Activated CD4-positive, alpha-beta T cell treated with anti-CD3 and anti-CD28 coated beads, Interleukin-10, Interleukin-2, amounts not matched to agents 100 ng/mL and 50 ng/mL, durations not matched to agents 16 hours and 8 hours (primary cell): Measurements from ENCODE around the gene HBA1.
"Not testable (repeated sequence)": the region's sequence is repeated elsewhere in the genome, so short reads cannot be mapped to it uniquely, and the experiment has no call there.

Experiments used
- DNase-seq: peaks from one replicate; pipeline ENCODE4 v3.0.0-alpha.2; 2020

The HBA1 gene

DNA sequence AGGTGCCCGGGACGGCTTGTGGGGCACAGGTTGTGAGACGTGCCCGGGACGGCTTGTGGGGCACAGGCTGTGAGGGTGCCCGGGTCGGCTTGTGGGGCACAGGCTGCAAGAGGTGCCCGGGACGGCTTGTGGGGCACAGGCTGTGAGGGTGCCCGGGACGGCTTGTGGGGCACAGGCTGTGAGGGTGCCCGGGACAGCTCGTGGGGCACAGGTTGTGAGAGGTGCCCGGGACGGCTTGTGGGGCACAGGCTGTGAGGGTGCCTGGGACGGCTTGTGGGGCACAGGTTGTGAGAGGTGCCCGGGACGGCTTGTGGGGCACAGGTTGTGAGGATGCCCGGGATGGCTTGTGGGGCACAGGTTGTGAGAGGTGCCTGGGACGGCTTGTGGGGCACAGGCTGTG lies 16.2 kb upstream of the HBA1 start:
- not testable (repeated sequence) for DNase-seq

DNA sequence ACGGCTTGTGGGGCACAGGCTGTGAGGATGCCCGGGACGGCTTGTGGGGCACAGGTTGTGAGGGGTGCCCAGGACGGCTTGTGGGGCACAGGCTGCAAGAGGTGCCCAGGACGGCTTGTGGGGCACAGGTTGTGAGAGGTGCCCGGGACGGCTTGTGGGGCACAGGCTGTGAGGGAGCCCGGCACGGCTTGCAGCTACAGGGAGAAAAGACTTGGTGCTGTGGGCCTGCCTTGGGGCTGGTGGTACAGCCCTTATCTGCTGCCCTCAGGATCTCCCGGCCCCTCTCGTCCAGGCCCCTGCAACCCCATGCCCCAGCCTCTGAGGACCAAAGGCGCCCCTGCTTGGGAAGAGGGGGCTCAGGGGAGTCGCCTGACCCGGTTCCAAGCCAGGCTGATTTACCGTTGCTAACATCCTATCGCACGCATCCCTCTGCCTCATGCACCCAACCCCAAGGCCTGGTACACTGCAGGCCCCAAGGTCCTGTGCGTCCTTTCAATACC lies 15.7 kb upstream of the HBA1 start:
- DNase-seq, result no peak

DNA sequence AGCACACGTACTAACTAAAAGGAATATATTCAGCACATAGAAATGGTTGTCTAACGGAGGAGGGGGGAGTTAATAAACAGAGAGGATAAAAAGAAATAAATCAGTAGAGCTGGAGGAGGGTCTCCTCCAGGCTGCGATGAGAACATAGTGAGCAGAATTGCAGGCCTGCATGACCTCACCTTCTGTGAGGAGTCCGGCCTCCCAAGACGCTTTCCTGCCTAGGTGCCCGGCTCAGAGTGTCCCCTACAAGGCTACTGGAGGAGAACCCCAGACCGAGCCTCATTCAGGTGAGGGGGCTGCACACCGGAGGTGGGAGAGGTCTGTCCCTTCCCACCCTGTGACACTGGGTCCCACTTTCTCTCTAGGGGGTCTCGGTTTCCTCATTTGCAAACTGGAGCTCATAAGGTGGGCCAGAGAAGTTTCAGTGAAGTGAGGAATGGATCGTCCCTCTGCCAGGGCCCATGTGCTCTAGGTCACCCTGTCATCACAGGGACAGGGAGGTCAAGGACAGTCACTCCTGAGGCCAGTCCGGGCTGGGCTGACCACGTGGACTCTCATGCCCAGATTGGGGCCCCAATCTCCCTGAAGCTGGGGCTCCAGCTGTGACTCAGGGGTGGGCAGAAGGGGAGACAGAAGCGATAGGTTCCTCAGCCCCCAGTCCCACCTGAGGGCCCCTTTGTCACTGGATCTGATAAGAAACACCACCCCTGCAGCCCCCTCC lies 14.0 kb upstream of the HBA1 start:
- no peak for DNase-seq

DNA sequence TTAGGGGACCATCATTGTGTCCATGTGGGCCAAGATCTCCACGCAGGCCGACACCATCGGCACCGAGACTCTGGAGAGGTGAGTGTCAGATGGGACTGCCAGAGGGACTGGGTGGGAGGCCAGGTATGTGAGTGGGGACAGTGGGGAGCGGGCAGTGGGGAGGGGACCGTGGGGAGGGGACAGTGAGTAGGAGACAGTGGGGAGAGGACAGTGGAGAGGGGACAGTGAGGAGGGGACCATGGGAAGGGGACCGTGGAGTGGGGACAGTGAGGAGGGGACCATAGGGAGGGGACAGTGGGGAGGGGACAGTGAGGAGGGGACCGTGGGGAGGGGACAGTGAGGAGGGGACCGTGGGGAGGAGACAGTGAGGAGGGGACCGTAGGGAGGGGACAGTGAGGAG lies 13.3 kb upstream of the HBA1 start:
- not testable (repeated sequence) for DNase-seq

DNA sequence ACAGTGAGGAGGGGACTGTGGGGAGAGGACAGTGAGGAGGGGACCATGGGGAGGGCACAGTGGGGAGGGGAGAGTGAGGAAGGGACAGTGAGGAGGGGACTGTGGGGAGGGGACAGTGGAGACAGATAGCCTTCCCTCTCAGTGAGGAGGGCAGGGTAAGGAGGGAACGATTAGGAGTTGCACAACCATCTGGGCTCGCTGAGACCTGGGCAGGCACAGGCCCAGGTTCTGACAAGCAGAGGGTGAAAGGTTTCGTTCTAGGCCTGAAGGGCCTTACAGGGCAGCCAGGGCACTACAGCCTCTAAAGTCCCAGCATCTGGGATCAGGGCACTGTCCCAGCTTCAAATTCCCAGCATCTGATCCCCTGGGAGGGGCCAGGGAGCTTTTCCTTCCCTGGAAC lies 12.8 kb upstream of the HBA1 start:
- DNase-seq, result not testable (repeated sequence)

DNA sequence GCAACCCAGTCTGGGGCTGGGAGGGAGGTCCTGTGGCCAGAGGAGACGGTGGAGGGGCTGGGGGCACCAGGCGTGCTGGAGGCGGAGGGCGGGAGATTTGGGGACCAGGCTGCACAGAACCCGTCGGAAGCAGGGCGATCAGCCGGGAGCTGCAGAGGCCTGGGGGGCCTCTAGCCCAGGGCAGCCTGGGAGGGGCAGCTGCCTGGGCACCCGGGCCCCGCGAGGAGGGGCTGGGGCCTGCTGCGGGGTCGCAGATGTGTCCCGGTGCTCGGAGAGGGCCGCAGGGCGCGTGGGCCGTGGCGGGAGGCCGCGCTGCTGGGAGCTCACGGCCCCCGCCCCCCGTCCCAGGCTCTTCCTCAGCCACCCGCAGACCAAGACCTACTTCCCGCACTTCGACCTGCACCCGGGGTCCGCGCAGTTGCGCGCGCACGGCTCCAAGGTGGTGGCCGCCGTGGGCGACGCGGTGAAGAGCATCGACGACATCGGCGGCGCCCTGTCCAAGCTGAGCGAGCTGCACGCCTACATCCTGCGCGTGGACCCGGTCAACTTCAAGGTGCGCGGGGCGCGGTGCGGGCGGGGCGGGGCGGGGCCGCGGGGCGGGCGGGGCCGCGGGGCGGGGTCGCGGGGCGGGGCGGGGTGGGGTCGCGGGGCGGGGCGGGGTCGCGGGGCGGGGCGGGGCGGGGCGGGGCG lies 12.2 kb upstream of the HBA1 start:
- DNase-seq, result not testable (repeated sequence)

DNA sequence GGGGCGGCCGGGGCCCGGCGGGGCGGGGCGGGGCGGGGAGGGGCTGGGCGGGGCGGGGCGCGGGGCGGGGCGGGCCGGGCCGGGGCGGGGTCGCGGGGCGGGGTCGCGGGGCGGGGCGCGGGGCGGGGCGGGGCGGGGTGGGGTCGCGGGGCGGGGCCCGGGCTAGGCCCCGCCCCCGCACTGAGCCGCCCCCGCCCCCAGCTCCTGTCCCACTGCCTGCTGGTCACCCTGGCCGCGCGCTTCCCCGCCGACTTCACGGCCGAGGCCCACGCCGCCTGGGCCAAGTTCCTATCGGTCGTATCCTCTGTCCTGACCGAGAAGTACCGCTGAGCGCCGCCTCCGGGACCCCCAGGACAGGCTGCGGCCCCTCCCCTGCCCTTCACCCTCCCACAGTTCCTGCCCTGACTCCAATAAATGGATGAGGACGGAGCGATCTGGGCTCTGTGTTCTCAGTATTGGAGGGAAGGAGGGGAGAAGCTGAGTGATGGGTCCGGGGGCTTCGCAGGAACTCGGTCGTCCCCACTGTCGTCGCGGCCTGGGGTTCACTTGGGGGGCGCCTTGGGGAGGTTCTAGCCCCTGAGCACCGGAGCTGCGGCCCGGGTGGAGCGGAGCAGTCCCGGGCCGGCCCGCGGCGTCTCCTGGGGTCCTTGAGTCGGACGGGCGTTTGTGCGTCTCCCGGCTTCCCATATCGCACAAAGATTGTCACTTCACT lies 11.5 kb upstream of the HBA1 start:
- DNase-seq, result no peak

DNA sequence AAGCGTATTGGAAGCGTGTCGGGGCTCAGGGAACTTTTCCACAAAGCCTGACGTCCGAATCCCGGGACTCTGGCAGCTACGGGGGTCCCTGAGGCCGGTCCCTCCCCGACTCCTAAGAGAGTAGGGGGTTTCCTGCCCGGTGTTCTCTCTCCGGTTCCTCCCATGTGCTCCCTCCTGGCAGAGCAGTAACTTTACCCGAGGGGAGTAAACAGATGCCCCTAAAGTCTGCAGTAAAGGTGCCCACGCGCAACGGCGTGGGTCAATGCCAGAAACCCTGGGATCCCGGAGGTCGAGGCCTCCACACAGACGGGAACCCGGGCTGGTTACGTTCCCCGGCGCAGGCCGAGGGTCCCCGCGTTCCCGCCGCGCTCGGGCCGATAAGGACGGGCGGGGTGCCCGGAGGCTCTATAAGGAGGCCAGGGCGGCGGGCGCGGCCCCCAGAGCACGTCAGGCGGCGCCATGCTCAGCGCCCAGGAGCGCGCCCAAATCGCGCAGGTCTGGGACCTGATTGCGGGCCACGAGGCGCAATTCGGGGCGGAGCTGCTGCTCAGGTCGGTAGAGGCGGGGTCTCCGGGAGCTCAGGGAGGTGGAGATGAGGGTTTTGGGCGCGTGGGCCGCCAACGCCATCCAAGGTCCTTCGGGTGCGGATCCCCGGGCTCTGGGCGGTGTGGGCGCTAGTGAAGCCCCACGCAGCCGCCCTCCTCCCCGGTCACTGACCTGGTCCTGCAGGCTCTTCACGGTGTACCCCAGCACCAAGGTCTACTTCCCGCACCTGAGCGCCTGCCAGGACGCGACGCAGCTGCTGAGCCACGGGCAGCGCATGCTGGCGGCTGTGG lies 10.7 kb upstream of the HBA1 start, which contains the start of gene HBM:
Gene HBM (plus strand): TSS at position 440 of the 836 bp plus-strand sequence. CDS start 20 bp downstream, at position 460.
- DNase-seq, result no peak

DNA sequence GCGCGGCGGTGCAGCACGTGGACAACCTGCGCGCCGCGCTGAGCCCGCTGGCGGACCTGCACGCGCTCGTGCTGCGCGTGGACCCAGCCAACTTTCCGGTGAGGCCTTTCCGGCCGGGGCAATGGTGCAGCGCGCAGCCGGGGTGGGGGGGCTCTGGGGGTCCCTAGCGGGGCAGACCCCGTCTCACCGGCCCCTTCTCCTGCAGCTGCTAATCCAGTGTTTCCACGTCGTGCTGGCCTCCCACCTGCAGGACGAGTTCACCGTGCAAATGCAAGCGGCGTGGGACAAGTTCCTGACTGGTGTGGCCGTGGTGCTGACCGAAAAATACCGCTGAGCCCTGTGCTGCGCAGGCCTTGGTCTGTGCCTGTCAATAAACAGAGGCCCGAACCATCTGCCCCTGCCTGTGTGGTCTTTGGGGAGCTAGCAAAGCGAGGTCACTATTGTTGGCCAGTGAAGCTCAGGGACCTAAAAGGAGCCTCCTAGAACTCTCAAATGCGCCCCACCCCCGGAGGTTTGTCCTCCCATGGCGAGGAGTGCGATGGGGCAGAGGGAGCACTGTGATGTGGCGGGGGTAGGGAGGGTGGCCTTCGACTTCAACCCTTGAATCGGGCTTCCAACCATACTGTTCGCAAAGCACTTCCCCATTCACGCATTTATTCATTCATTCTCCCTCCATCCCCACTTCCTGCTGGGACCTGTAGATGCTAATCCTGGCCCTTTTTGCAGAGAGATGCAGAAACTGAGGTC lies 9.9 kb upstream of the HBA1 start:
- no peak for DNase-seq

DNA sequence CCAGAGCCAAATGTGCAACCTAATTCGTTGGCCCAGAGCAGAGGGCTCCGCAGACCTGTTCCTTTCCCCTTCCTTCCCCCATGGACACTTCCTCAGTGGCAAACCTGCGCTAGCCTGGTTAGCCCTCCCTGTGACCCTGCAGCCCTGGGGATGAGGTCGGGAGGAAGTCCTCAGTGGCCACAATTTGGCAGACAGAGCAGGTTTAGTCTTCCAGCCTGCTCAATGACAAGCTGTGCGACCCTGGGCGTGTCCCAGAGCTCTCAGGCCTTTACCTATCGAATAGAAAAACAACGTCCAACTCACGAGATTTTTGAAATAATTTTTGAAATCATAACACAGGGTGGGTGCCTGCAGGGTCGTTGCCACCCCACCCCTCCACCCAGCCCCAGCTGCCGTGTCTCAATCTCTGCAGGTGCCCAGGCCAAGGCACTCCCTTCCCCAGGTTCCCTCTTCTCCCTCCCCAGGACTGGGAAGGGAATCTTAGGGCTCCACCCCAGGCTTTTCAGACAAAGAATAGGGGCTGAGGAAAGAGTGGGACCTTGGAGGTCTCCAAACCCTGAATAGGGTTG lies 9.3 kb upstream of the HBA1 start:
- DNase-seq, result no peak

DNA sequence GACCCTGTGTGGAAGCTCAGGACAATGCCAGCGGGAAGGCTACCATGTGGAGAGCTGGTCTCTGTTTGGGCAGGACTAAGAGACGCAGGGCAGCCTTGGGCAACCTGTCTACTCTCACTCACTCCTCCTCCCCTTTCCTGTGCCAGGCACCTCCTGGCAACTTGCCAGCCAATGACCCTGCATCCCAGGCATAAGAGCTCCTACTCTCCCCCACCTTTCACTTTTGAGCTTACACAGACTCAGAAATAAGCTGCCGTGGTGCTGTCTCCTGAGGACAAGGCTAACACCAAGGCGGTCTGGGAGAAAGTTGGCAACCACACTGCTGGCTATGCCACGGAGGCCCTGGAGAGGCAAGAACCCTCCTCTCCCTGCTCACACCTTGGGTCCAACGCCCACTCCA lies 8.1 kb upstream of the HBA1 start:
- no peak for DNase-seq

DNA sequence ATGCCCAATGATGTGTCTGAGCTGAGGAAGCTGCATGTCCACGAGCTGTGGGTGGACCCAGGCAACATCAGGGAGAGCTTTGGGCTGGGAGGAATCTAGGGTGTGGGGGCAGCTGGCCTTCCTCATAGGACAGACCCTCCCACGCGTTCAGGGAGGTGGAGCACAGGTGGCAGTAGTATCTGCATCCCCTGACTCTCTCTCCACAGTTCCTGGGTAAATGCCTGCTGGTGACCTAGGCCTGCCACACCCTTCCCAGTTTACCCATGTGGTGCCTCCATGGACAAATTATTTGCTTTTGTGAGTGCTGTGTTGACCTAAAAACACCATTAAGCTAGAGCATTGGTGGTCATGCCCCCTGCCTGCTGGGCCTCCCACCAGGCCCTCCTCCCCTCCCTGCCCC lies 7.5 kb upstream of the HBA1 start:
- DNase-seq, result no peak

DNA sequence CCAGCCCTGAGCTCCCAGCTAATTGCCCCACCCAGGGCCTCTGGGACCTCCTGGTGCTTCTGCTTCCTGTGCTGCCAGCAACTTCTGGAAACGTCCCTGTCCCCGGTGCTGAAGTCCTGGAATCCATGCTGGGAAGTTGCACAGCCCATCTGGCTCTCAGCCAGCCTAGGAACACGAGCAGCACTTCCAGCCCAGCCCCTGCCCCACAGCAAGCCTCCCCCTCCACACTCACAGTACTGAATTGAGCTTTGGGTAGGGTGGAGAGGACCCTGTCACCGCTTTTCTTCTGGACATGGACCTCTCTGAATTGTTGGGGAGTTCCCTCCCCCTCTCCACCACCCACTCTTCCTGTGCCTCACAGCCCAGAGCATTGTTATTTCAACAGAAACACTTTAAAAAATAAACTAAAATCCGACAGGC lies 6.4 kb upstream of the HBA1 start:
- DNase-seq, result not testable (repeated sequence)

DNA sequence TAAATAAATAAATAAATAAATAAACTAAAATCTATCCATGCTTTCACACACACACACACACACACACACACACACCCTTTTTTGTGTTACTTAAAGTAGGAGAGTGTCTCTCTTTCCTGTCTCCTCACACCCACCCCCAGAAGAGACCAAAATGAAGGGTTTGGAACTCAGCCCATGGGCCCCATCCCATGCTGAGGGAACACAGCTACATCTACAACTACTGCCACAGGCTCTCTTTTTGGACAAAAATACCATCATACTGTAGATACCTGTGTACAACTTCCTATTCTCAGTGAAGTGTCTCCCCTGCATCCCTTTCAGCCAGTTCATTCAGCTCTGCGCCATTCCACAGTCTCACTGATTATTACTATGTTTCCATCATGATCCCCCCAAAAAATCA lies 5.7 kb upstream of the HBA1 start:
- no peak for DNase-seq

DNA sequence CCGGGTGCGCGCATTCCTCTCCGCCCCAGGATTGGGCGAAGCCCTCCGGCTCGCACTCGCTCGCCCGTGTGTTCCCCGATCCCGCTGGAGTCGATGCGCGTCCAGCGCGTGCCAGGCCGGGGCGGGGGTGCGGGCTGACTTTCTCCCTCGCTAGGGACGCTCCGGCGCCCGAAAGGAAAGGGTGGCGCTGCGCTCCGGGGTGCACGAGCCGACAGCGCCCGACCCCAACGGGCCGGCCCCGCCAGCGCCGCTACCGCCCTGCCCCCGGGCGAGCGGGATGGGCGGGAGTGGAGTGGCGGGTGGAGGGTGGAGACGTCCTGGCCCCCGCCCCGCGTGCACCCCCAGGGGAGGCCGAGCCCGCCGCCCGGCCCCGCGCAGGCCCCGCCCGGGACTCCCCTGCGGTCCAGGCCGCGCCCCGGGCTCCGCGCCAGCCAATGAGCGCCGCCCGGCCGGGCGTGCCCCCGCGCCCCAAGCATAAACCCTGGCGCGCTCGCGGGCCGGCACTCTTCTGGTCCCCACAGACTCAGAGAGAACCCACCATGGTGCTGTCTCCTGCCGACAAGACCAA lies 4.0 kb upstream of the HBA1 start, which contains the start of gene HBA2:
Gene HBA2 (plus strand): TSS at position 503 of the 568 bp plus-strand sequence. CDS start 37 bp downstream, at position 540.
- DNase-seq, result not testable (repeated sequence)

DNA sequence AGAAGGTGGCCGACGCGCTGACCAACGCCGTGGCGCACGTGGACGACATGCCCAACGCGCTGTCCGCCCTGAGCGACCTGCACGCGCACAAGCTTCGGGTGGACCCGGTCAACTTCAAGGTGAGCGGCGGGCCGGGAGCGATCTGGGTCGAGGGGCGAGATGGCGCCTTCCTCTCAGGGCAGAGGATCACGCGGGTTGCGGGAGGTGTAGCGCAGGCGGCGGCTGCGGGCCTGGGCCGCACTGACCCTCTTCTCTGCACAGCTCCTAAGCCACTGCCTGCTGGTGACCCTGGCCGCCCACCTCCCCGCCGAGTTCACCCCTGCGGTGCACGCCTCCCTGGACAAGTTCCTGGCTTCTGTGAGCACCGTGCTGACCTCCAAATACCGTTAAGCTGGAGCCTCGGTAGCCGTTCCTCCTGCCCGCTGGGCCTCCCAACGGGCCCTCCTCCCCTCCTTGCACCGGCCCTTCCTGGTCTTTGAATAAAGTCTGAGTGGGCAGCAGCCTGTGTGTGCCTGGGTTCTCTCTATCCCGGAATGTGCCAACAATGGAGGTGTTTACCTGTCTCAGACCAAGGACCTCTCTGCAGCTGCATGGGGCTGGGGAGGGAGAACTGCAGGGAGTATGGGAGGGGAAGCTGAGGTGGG lies 3.1 kb upstream of the HBA1 start:
- not testable (repeated sequence) for DNase-seq

DNA sequence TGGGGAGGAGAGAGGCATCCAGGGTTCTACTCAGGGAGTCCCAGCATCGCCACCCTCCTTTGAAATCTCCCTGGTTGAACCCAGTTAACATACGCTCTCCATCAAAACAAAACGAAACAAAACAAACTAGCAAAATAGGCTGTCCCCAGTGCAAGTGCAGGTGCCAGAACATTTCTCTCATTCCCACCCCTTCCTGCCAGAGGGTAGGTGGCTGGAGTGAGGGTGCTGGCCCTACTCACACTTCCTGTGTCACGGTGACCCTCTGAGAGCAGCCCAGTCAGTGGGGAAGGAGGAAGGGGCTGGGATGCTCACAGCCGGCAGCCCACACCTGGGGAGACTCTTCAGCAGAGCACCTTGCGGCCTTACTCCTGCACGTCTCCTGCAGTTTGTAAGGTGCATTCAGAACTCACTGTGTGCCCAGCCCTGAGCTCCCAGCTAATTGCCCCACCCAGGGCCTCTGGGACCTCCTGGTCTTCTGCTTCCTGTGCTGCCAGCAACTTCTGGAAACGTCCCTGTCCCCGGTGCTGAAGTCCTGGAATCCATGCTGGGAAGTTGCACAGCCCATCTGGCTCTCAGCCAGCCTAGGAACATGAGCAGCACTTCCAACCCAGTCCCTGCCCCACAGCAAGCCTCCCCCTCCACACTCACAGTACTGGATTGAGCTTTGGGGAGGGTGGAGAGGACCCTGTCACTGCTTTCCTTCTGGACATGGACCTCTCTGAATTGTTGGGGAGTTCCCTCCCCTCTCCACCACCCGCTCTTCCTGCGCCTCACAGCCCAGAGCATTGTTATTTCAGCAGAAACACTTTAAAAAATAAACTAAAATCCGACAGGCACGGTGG lies 2.3 kb upstream of the HBA1 start:
- DNase-seq, result not testable (repeated sequence)

DNA sequence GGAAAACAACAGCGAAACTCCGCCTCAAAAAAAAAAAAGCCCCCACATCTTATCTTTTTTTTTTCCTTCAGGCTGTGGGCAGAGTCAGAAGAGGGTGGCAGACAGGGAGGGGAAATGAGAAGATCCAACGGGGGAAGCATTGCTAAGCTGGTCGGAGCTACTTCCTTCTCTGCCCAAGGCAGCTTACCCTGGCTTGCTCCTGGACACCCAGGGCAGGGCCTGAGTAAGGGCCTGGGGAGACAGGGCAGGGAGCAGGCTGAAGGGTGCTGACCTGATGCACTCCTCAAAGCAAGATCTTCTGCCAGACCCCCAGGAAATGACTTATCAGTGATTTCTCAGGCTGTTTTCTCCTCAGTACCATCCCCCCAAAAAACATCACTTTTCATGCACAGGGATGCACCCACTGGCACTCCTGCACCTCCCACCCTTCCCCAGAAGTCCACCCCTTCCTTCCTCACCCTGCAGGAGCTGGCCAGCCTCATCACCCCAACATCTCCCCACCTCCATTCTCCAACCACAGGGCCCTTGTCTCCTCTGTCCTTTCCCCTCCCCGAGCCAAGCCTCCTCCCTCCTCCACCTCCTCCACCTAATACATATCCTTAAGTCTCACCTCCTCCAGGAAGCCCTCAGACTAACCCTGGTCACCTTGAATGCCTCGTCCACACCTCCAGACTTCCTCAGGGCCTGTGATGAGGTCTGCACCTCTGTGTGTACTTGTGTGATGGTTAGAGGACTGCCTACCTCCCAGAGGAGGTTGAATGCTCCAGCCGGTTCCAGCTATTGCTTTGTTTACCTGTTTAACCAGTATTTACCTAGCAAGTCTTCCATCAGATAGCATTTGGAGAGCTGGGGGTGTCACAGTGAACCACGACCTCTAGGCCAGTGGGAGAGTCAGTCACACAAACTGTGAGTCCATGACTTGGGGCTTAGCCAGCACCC lies 1.2 kb upstream of the HBA1 start:
- DNase-seq, result no peak
